MM.1S (cell line): ENCODE measurements around the gene CCDC91.

Source experiments
- DNase-seq: peaks from one replicate; pipeline ENCODE4 v3.0.0-alpha.2; 2015
- H2AFZ ChIP-seq: fragments of 300-600 bp; sonication (generic); 2 replicates; pipeline ENCODE4 v1.6.0; 2016; ENCODE audit warnings: antibody characterized with exemption, low read length
- H3F3A ChIP-seq: fragments of 300-600 bp; sonication (generic); 2 replicates; pipeline ENCODE4 v1.6.1; 2016; ENCODE audit warnings: mild to moderate bottlenecking, antibody characterized with exemption, low read length, moderate library complexity, mixed read lengths; ENCODE audit not compliant: insufficient read depth
- H3K27ac ChIP-seq: fragments of 300-600 bp; sonication (generic); 2 replicates; pipeline ENCODE4 v1.5.1; 2016; ENCODE audit warnings: mild to moderate bottlenecking, low read length
- H3K27me3 ChIP-seq: fragments of 300-600 bp; sonication (generic); replicated peaks from 2 replicates; pipeline ENCODE4 v1.6.0; 2016; ENCODE audit warnings: low read length; ENCODE audit not compliant: insufficient read depth
- H3K36me3 ChIP-seq: fragments of 300-600 bp; sonication (generic); replicated peaks from 2 replicates; pipeline ENCODE4 v1.6.1; 2016; ENCODE audit warnings: mild to moderate bottlenecking, low read length, mixed read lengths; ENCODE audit not compliant: insufficient read depth
- H3K4me1 ChIP-seq: fragments of 300-600 bp; sonication (generic); 2 replicates; pipeline ENCODE4 v1.6.1; 2016; ENCODE audit warnings: low read length, mixed read lengths
- H3K4me2 ChIP-seq: fragments of 300-600 bp; sonication (generic); 2 replicates; pipeline ENCODE4 v1.6.0; 2016; ENCODE audit warnings: low read depth, low read length
- H3K4me3 ChIP-seq: fragments of 300-600 bp; sonication (generic); 2 replicates; pipeline ENCODE4 v1.5.1; 2016; ENCODE audit warnings: low read length, mixed read lengths
- H3K79me2 ChIP-seq: fragments of 300-600 bp; sonication (generic); 2 replicates; pipeline ENCODE4 v1.6.1; 2016; ENCODE audit warnings: mixed run types, low read length, mixed read lengths
- H3K9ac ChIP-seq: fragments of 300-600 bp; sonication (generic); 2 replicates; pipeline ENCODE4 v1.6.1; 2016; ENCODE audit warnings: low read length, mixed read lengths
- H3K9me2 ChIP-seq: fragments of 300-600 bp; sonication (generic); replicated peaks from 2 replicates; pipeline ENCODE4 v1.6.1; 2016; ENCODE audit warnings: mild to moderate bottlenecking, low read length, mixed read lengths; ENCODE audit not compliant: insufficient read depth
- H3K9me3 ChIP-seq: fragments of 300-600 bp; sonication (generic); replicated peaks from 2 replicates; pipeline ENCODE4 v1.6.1; 2016; ENCODE audit warnings: mild to moderate bottlenecking, low read length, mixed read lengths; ENCODE audit not compliant: insufficient read depth
- H4K20me1 ChIP-seq: fragments of 300-600 bp; sonication (generic); 2 replicates; pipeline ENCODE4 v1.6.1; 2016; ENCODE audit warnings: mild to moderate bottlenecking, low read length, moderate library complexity, mixed read lengths; ENCODE audit not compliant: insufficient read depth
- CTCF ChIP-seq: fragments of 300-600 bp; sonication (generic); IDR thresholded peaks from 2 replicates; pipeline ENCODE4 v1.5.1; 2016; ENCODE audit warnings: antibody characterized with exemption, low read length, mixed read lengths
- EZH2 ChIP-seq: fragments of 300-600 bp; sonication (generic); optimal IDR thresholded peaks from 2 replicates; pipeline ENCODE3; 2017; ENCODE audit warnings: low read depth, mild to moderate bottlenecking, antibody characterized with exemption, low read length, mixed read lengths
- EZH2phosphoT487 ChIP-seq: fragments of 300-600 bp; sonication (generic); IDR thresholded peaks from 2 replicates; pipeline ENCODE4 v1.6.1; 2018; ENCODE audit warnings: antibody characterized with exemption, low read length

The CCDC91 gene

GRCh38 chr12:28443337-28443736 is 253.1 kb downstream of the CCDC91 start:
- Histone ChIP-seq H3F3A (no peaks in the 10 kb centered on the region), H3K27ac (no peak overlapping the region), H3K4me1 (no peaks in the 10 kb centered on the region), H3K9me3 (no peaks in the 10 kb centered on the region), H3K9me2 (no peaks in the 10 kb centered on the region), H3K36me3 (no peaks in the 10 kb centered on the region), H3K9ac (no peak overlapping the region), H3K4me2 (no peak overlapping the region), H3K27me3 (no peaks in the 10 kb centered on the region), H4K20me1 (no peaks in the 10 kb centered on the region), H3K4me3 (no peak overlapping the region), H2AFZ (no peak overlapping the region), H3K79me2 (no peaks in the 10 kb centered on the region)
- no peak for DNase-seq
- TF ChIP-seq CTCF (no peak), EZH2phosphoT487 (no peak), EZH2 (no peak)

- Histone ChIP-seq H4K20me1 (no peaks in the 10 kb centered on the region), H3K9me3 (no peaks in the 10 kb centered on the region), H3K9ac (no peak overlapping the region), H3K36me3 (no peaks in the 10 kb centered on the region), H3K9me2 (no peaks in the 10 kb centered on the region), H2AFZ (no peak overlapping the region), H3F3A (no peaks in the 10 kb centered on the region), H3K4me3 (no peak overlapping the region), H3K4me1 (no peaks in the 10 kb centered on the region), H3K4me2 (no peak overlapping the region), H3K27me3 (no peaks in the 10 kb centered on the region), H3K27ac (no peak overlapping the region), H3K79me2 (no peaks in the 10 kb centered on the region)
- DNase-seq, result no peak
- no peak for TF ChIP-seq EZH2phosphoT487
- no peak for TF ChIP-seq CTCF
- TF ChIP-seq EZH2, result no peak
Measured at GRCh38 chr12:28446031-28446430, 255.8 kb downstream of the CCDC91 start.

GRCh38 chr12:28453686-28454085 is 263.4 kb downstream of the CCDC91 start:
- no peak overlapping the region for H2AFZ ChIP-seq
- no peaks in the 10 kb centered on the region for H3K36me3 ChIP-seq
- H3K4me1 ChIP-seq, result peaks cover 11% of the 10 kb centered on the region; the same call in 1 of the 2 replicates
- no peak overlapping the region for H3K4me3 ChIP-seq
- H3K9me2 ChIP-seq, result no peaks in the 10 kb centered on the region; the same call in 1 of the 2 replicates
- TF ChIP-seq EZH2phosphoT487 (no peak), CTCF (no peak), EZH2 (no peak)
- H3K9ac ChIP-seq, result no peak overlapping the region
- no peak overlapping the region for H3K4me2 ChIP-seq
- H3F3A ChIP-seq, result no peaks in the 10 kb centered on the region
- H3K27ac ChIP-seq, result no peak overlapping the region
- no peaks in the 10 kb centered on the region for H4K20me1 ChIP-seq
- no peak for DNase-seq
- no peaks in the 10 kb centered on the region for H3K79me2 ChIP-seq
- H3K27me3 ChIP-seq, result no peaks in the 10 kb centered on the region
- H3K9me3 ChIP-seq, result no peaks in the 10 kb centered on the region
